ENCODE results near the gene CROCC2.

DNA sequence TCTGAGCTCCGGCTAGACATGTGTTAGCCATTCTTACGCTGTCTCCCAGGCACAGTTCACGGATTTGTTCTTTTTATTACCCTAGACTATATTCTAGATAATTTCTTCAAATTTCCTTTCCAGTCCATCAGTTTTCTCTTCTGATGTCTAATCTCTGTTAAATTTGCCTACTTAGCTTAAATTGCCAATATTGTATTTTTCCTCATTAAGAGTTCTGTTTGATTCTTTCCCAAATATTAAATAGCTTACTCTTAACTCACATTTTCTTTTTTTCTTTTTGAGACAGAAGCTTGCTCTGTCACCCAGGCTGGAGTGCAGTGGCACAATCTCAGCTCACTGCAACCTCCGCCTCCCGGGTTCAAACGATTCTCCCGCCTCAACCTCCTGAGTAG, 21.2 kb downstream of the CROCC2 start:
- TF ChIP-seq EP300 (IDR thresholded peaks at IDR 0.05; ENCODE audit: low read depth) (no peak), CTCF (IDR thresholded peaks at IDR 0.05) (no peak)
